IMR-90 (cell line): Measurements from ENCODE around the gene RGS4.

Experiments
- BHLHE40 ChIP-seq: fragments of 150-350 bp; IDR thresholded peaks from 2 replicates; pipeline ENCODE4 v1.6.1; 2016; ENCODE audit warnings: mild to moderate bottlenecking, low read depth, low read length
- CEBPB ChIP-seq: IDR thresholded peaks from 2 replicates; pipeline ENCODE4 v1.6.1; 2012; ENCODE audit warnings: low read depth, low read length, improper control_type of control experiment
- CTCF ChIP-seq: conservative IDR thresholded peaks from 2 replicates; pipeline ENCODE4 v1.5.1; 2012; ENCODE audit warnings: mild to moderate bottlenecking, low read depth, low read length, improper control_type of control experiment
- FOS ChIP-seq: fragments of 150-350 bp; IDR thresholded peaks from 2 replicates; pipeline ENCODE4 v1.6.1; 2016; ENCODE audit warnings: low read depth, low read length
- MAFK ChIP-seq: IDR thresholded peaks from 2 replicates; pipeline ENCODE4 v1.6.1; 2012; ENCODE audit warnings: low read depth, low read length, improper control_type of control experiment
- POLR2A ChIP-seq: IDR thresholded peaks from 2 replicates; pipeline ENCODE4 v1.6.1; 2012; ENCODE audit warnings: mild to moderate bottlenecking, low read depth, low read length
- SMC3 ChIP-seq: fragments of 150-350 bp; IDR thresholded peaks from 2 replicates; pipeline ENCODE4 v1.6.1; 2016; ENCODE audit warnings: low read depth, mild to moderate bottlenecking, antibody characterized with exemption, low read length, moderate library complexity
- TF ChIP-seq, protein P1 (sequence below): fragments of 150-350 bp; IDR thresholded peaks from 2 replicates; pipeline ENCODE4 v1.6.1; 2017; ENCODE audit warnings: mild to moderate bottlenecking, antibody characterized with exemption, low read length, low read depth

GRCh38 chr1:163027610-163028009, 41.6 kb upstream of the RGS4 start:
- TF ChIP-seq CTCF (no peak), MAFK (no peak), SMC3 (no peak), CEBPB (no peak), POLR2A (no peak), BHLHE40 (no peak), FOS (no peak)
- TF ChIP-seq, protein P1, sequence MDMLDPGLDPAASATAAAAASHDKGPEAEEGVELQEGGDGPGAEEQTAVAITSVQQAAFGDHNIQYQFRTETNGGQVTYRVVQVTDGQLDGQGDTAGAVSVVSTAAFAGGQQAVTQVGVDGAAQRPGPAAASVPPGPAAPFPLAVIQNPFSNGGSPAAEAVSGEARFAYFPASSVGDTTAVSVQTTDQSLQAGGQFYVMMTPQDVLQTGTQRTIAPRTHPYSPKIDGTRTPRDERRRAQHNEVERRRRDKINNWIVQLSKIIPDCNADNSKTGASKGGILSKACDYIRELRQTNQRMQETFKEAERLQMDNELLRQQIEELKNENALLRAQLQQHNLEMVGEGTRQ = no peak
